AG09309 (cell line): ENCODE data around the gene TRIM5.
"Not testable (repeated sequence)": the region's sequence is repeated elsewhere in the genome, so short reads cannot be mapped to it uniquely, and the experiment has no call there.

Source experiments
- DNase-seq: peaks from one replicate; pipeline ENCODE4 v3.0.0-alpha.2; 2010; ENCODE audit warnings: low read depth
- H3K4me3 ChIP-seq: 2 replicates; pipeline ENCODE4 v1.5.1; 2011; ENCODE audit warnings: mild to moderate bottlenecking, low read depth, low read length, moderate library complexity; ENCODE audit not compliant: control insufficient read depth
- TF ChIP-seq, protein P1 (sequence below): IDR thresholded peaks from 2 replicates; pipeline ENCODE4 v1.5.1; 2011; ENCODE audit warnings: mild to moderate bottlenecking, low read depth, low read length, inconsistent platforms; ENCODE audit not compliant: insufficient read depth, control insufficient read depth; ENCODE audit errors: missing control alignments

TRIM5 gene

DNA sequence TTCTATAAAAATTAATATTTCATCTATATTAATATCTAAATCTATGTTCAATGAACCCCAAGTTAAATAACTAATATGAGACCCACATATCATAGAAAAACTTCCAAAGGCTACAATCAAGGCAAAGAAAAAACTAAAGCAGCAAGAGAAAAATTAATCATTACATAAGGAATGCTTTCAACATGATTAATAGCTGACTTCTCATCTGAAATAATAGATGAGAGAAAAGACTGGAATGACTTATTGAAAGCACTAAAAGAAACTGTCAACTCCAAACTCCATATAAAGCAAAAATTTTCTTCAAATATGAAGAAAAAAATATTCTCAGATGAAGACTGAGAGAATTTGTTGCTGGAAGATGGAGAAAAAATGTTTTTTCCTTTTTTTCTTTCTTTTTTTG, 13.0 kb downstream of the TRIM5 start:
- TF ChIP-seq, protein P1, sequence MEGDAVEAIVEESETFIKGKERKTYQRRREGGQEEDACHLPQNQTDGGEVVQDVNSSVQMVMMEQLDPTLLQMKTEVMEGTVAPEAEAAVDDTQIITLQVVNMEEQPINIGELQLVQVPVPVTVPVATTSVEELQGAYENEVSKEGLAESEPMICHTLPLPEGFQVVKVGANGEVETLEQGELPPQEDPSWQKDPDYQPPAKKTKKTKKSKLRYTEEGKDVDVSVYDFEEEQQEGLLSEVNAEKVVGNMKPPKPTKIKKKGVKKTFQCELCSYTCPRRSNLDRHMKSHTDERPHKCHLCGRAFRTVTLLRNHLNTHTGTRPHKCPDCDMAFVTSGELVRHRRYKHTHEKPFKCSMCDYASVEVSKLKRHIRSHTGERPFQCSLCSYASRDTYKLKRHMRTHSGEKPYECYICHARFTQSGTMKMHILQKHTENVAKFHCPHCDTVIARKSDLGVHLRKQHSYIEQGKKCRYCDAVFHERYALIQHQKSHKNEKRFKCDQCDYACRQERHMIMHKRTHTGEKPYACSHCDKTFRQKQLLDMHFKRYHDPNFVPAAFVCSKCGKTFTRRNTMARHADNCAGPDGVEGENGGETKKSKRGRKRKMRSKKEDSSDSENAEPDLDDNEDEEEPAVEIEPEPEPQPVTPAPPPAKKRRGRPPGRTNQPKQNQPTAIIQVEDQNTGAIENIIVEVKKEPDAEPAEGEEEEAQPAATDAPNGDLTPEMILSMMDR, result no peak
- no peak for DNase-seq

DNA sequence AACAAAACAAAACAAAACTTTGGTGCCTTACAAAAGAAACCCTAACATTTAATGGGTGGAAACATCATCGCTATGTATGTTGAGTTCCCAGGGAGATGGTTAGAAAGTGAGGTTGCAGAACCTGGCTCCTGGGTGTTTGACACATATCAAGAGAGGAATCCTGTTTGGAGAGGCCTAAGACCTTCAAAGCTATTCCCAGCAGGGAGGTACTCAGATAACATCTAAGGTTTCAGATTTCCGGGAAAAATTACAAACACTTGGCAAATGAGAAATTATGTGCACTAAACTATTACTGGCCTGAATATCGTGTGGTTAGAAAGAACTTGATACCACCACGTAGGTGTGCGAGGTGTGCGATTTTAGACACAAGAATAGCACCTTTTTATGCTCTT, 18.5 kb downstream of the TRIM5 start:
- H3K4me3 ChIP-seq, result no peak overlapping the region
- DNase-seq, result no peak
- TF ChIP-seq, protein P1, result no peak

More for the DNA sequence above, 13.0 kb downstream of the TRIM5 start:
- no peak overlapping the region for H3K4me3 ChIP-seq

DNA sequence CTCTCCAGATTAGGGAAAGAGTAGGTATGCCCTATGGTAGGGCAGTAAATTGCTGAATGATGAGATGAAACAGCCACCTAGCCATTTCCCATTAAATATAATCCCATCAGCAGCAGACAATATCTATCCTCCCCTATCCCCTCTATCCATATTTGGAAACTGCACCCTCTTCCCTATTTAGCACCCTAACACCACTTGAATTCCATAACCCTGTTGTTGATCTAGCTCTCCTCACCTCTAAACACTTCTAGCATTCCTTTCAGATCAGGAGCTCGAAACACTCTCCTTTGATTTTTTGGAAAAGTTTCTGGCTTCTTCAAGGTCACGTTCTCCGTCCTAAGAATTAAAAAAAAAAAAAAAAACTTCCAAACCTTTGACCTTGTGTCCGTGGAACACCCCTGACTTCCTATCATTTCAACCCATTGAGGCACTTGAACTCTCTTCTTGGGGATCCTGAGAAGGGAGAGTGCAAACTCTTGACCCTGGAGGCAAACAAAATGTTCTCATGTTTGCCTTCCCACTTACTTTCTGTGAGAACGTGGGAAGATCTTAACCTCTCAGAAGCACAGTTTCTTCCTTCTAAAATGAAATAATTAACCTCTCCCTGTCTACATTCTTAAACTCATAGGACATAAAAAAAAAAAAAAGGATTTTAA, 19.0 kb downstream of the TRIM5 start:
- no peak overlapping the region for H3K4me3 ChIP-seq
- TF ChIP-seq, protein P1, result no peak
- no peak for DNase-seq

DNA sequence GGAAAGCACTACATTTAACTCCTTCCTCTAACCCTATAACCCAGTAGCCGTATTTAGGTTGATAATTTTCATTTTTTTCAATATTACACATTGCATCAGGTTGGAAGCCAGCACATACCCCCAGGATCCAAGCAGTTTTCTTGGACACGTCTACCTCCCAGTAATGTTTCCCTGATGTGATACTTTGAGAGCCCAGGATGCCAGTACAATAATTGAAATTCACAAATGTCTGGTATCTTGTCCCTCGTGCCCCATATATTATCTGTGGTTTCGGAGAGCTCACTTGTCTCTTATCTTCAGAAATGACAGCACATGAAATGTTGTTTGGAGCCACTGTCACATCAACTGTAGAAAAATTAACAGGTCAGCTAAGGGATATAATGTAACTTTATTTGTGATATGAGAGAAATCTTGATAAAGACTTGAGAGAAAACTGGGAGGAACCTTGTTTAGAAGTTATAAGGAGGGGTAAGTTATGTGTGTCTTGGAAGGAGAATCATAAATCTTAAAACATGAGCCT, 19.8 kb downstream of the TRIM5 start:
- no peak for DNase-seq
- TF ChIP-seq, protein P1, result no peak
- H3K4me3 ChIP-seq, result no peak overlapping the region

DNA sequence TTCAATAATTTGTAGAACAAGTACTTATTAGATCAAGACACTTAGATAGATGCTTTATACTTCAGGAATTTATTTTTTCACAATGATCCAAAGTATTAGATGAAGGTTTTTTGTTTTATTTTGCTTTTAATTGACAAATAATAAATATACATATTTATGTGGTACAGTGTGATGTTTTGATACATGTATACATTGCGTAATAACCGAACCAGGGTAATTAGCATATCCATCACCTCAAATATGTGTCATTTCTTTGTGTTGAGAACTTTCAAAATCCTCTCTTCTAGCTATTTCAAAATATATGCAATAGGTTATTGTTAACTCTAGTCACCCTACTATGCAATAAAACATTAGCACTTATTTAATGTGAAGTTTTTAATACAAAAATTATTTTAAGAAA, 21.4 kb downstream of the TRIM5 start:
- DNase-seq, result no peak
- no peak overlapping the region for H3K4me3 ChIP-seq
- TF ChIP-seq, protein P1, result no peak

DNA sequence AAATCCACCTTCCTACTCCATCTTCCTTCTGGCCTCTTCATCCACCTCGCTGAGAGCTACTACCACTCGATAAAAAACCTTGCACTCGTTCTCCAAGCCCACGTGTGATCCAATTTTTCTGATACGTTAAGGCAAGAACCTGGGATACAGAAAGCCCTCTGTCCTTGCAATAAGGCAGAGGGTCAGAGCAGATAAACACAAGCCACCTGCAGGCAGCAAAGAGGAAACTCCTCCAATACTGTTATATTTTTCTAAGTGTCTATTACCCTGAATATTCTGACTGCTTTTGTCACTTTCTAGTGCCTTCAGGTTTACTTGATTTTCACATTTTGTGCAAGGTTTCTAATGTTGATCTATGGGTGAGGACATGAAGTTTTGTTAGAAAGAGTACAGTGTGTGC, 26.6 kb downstream of the TRIM5 start:
- DNase-seq, result no peak
- TF ChIP-seq, protein P1, result no peak
- no peak overlapping the region for H3K4me3 ChIP-seq

DNA sequence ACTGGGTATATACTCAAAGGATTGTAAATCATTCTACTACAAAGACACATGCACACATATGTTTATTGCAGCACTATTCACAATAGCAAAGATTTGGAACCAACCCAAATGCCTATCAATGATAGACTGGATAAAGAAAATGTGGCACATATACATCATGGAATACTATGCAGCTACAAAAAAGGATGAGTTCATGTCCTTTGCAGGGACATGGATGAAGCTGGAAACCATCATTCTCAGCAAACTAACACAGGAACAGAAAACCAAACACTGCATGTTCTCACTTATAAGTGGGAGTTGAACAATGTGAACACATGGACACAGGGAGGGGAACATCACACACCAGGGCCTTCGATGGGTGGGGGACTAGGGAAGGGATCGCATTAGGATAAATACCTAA, 27.9 kb downstream of the TRIM5 start:
- DNase-seq, H3K4me3 ChIP-seq: not testable (repeated sequence)
